Sigmoid colon (tissue), 7 donors: ENCODE results near the gene RPS2. TPM values are rescaled to one million over a fixed set of nuclear protein-coding genes. Genes with fewer than 3 reads are reported as not detected.

ENCODE experiments used
- DNase-seq: peaks from one replicate; pipeline ENCODE4 v3.0.0-alpha.2; 2019
- H3K27ac ChIP-seq, 4 donors: fragments of 200-600 bp; sonication (generic); one replicate each; pipeline ENCODE4 v1.5.1; 2016 to 2019; ENCODE audit warnings: mild to moderate bottlenecking in 1 of 4
- H3K27me3 ChIP-seq, 3 donors: fragments of 200-600 bp; sonication (generic); one replicate each; pipeline ENCODE4 v1.5.1; 2019; ENCODE audit warnings: mild to moderate bottlenecking in 1 of 3
- H3K36me3 ChIP-seq, 4 donors: fragments of 200-600 bp; sonication (generic); one replicate each; pipeline ENCODE4 v1.5.1; 2016 to 2019
- H3K4me1 ChIP-seq, 4 donors: fragments of 200-600 bp; sonication (generic); one replicate each; pipeline ENCODE4 v1.5.1; 2017 to 2019
- H3K4me3 ChIP-seq, 4 donors: fragments of 200-600 bp; sonication (generic); one replicate each; pipeline ENCODE4 v1.5.1; 2017 to 2019; ENCODE audit warnings: mild to moderate bottlenecking in 2 of 4, moderate library complexity in 1 of 4
- H3K9me3 ChIP-seq, 4 donors: fragments of 200-600 bp in 3 of 4; sonication (generic) in 3 of 4; one replicate each; pipeline versions ENCODE4 v1.5.1 to v1.6.1; 2013 to 2019
- EP300 ChIP-seq, 4 donors: sonication (generic); formaldehyde crosslinking; IDR thresholded peaks; one replicate each; pipeline ENCODE4 v1.6.1; 2017; ENCODE audit warnings: antibody characterized with exemption in 4 of 4
- POLR2A ChIP-seq, 2 donors: fragments of 450-650 bp; IDR thresholded peaks; one replicate each; pipeline ENCODE4 v1.6.1; 2016; ENCODE audit warnings: antibody characterized with exemption in 2 of 2, mild to moderate bottlenecking in 2 of 2, moderate library complexity in 2 of 2
- POLR2AphosphoS5 ChIP-seq, 4 donors: sonication (generic); formaldehyde crosslinking; IDR thresholded peaks; one replicate each; pipeline ENCODE4 v1.6.1; 2017; ENCODE audit warnings: antibody characterized with exemption in 4 of 4
- WGBS, 2 donors: extraction: QIAGEN DNeasy Blood & Tissue Kit; methylation state at CpG; one replicate each; pipeline ENCODE4 v1.1.7; 2013; 5-methylcytosine and 5-hydroxymethylcytosine counted together
- intact Hi-C: fragments of 100-400 bp; cut with DNase I; formaldehyde crosslinking; loops from one replicate; pipeline ENCODE4 v1.15.1; 2023
- polyA plus RNA-seq, 3 donors: library from polyadenylated mRNA; stranded (reverse); fragments of 200-250 nt; gene quantifications; one replicate each; pipeline ENCODE4 v1.2.3, GENCODE V29; 2013
- total RNA-seq, 4 donors: library from RNA; depleted of rRNA; stranded (reverse); fragments of >200 nt; gene quantifications; one replicate each; pipeline ENCODE4 v1.1.0, GENCODE V29; 2016
- TF ChIP-seq, protein P1 (sequence below), 4 experiments: fragments of 450-650 bp in 3 of 4; fragments of 200-600 bp in 1 of 4; IDR thresholded peaks; one replicate each; pipeline ENCODE4 v1.5.1; 2016 to 2019; ENCODE audit warnings: antibody characterized with exemption in 4 of 4, mild to moderate bottlenecking in 3 of 4, moderate library complexity in 2 of 4
- donor health status: healthy with polysubstance abuse.
- donor health status: Bipolar disorder and iron deficiency.
- donor health status: healthy.

Gene RPS2
- total and polyA plus RNA-seq, 7 donors: 1,478 to 3,277 (median 1,717) TPM

- H3K36me3 ChIP-seq: peaks cover 36 to 52% (median 43%) of the 10 kb centered on the region in 4 donors
- WGBS, 2 donors: 72 to 83% methylated on average over 8 of the region's 8 CpGs
- intact Hi-C loops: no loop called here
- no peaks in the 10 kb centered on the region for H3K9me3 ChIP-seq
- no peak for TF ChIP-seq POLR2AphosphoS5 (IDR thresholded peaks at IDR 0.05)
- no peak for TF ChIP-seq EP300 (IDR thresholded peaks at IDR 0.05)
- TF ChIP-seq, protein P1, sequence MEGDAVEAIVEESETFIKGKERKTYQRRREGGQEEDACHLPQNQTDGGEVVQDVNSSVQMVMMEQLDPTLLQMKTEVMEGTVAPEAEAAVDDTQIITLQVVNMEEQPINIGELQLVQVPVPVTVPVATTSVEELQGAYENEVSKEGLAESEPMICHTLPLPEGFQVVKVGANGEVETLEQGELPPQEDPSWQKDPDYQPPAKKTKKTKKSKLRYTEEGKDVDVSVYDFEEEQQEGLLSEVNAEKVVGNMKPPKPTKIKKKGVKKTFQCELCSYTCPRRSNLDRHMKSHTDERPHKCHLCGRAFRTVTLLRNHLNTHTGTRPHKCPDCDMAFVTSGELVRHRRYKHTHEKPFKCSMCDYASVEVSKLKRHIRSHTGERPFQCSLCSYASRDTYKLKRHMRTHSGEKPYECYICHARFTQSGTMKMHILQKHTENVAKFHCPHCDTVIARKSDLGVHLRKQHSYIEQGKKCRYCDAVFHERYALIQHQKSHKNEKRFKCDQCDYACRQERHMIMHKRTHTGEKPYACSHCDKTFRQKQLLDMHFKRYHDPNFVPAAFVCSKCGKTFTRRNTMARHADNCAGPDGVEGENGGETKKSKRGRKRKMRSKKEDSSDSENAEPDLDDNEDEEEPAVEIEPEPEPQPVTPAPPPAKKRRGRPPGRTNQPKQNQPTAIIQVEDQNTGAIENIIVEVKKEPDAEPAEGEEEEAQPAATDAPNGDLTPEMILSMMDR (IDR thresholded peaks at IDR 0.05): no peak
- no peak for TF ChIP-seq POLR2A (IDR thresholded peaks at IDR 0.05)
- H3K27ac ChIP-seq: peak overlapping the region in 1 of 4 donors; percentile 37
- no peak overlapping the region for H3K4me3 ChIP-seq
- H3K27me3 ChIP-seq: no peaks in the 10 kb centered on the region
- peaks cover 0 to 52% (median 46%) of the 10 kb centered on the region in 4 donors for H3K4me1 ChIP-seq
- no peak for DNase-seq
Observed at GRCh38 chr16:2003231-2003826, 38.7 kb upstream of the RPS2 start.

DNA sequence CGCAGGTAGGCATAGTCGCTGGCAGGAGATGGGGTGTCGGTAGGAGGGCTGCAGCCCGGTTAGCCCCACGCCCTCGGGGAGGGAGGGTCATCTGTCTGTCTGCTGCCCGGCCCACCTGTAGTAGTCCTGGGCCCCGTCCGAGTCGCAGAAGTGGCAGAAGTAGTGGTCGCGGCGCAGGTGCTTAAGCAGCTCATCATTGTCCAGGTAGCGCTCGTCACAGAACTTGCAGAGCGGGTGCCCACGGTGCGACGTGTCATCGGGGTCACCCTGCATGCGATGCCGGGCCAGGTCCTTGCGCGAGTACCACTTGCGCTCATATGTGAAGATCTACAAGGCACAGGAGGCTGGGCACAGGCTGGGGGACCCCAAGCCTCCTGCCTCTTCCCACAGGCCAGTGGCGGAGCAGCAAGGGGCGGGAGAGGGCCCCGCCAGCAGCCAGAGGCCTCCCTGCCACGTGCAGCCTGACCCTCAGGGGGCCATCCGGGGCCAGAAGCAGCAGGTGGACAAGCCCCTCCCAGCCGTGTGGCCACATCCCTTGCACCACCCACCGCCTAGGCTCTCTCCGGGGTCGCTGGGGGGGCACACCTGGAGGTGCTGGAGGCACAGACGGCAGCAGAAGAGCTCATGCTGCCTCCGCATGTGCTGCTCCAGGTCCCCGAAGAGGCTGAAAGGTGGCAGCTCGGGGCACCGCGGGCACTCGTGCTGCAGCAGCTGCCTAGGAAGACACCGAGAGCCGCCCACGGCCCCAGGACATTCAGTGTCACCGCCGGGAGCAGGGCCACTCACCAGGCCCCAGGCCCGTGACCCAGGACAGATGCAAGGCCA lies 38.0 kb upstream of the RPS2 start:
- peaks cover 0 to 45% (median 42%) of the 10 kb centered on the region in 4 donors for H3K4me1 ChIP-seq
- H3K9me3 ChIP-seq: no peaks in the 10 kb centered on the region
- no peak overlapping the region for H3K4me3 ChIP-seq
- H3K27me3 ChIP-seq: no peaks in the 10 kb centered on the region
- no peak for DNase-seq
- WGBS, 2 donors: 94 to 95% methylated on average over 47 of the region's 47 CpGs
- H3K36me3 ChIP-seq: peaks cover 36 to 59% (median 49%) of the 10 kb centered on the region in 4 donors
- TF ChIP-seq EP300 (IDR thresholded peaks at IDR 0.05): no peak
- TF ChIP-seq, protein P1 (IDR thresholded peaks at IDR 0.05): no peak
- no peak for TF ChIP-seq POLR2A (IDR thresholded peaks at IDR 0.05)
- no peak for TF ChIP-seq POLR2AphosphoS5 (IDR thresholded peaks at IDR 0.05)
- H3K27ac ChIP-seq: no peak overlapping the region
- intact Hi-C loops: no loop called here

GRCh38 chr16:2001456-2002355 lies 37.1 kb upstream of the RPS2 start:
- intact Hi-C loops: no loop called here
- Histone ChIP-seq H3K4me3 (no peak overlapping the region), H3K36me3 (peaks cover 36 to 65% (median 49%) of the 10 kb centered on the region in 4 donors), H3K27me3 (no peaks in the 10 kb centered on the region), H3K4me1 (peaks cover 0 to 37% (median 34%) of the 10 kb centered on the region in 4 donors), H3K9me3 (no peaks in the 10 kb centered on the region), H3K27ac (no peak overlapping the region)
- TF ChIP-seq, protein P1 (IDR thresholded peaks at IDR 0.05): no peak
- TF ChIP-seq POLR2A (IDR thresholded peaks at IDR 0.05) (no peak), EP300 (IDR thresholded peaks at IDR 0.05) (no peak), POLR2AphosphoS5 (IDR thresholded peaks at IDR 0.05) (no peak)
- WGBS, 2 donors: 96% methylated on average over 53 of the region's 53 CpGs
- DNase-seq: no peak

DNA sequence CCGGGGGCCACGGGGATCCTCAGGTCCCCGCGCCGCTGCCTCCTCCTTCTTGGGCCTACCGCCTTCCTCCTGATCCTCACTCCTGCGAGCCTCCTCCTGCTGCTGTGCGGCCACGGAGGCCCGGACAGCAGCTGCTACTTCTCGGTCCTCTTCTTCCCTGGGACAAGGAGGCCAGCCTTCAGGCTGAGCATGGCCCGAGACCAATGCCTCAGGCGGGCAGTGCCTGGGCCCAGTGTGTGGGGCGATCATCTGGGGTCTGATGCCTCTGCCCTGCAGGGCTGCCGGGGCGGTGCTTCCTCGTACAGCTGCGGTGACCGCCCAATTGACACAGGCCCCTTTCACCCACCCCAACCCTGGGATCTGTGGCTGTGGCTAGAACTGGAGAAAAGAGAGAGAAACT lies 36.4 kb upstream of the RPS2 start:
- Histone ChIP-seq H3K27me3 (no peaks in the 10 kb centered on the region), H3K27ac (no peak overlapping the region), H3K36me3 (peaks cover 36 to 65% (median 49%) of the 10 kb centered on the region in 4 donors), H3K4me1 (peaks cover 0 to 32% (median 27%) of the 10 kb centered on the region in 4 donors), H3K4me3 (no peak overlapping the region), H3K9me3 (no peaks in the 10 kb centered on the region)
- intact Hi-C loops: no loop called here
- 96 to 97% methylated on average over 19 of the region's 19 CpGs for WGBS, 2 donors
- TF ChIP-seq POLR2AphosphoS5 (IDR thresholded peaks at IDR 0.05) (no peak), POLR2A (IDR thresholded peaks at IDR 0.05) (no peak)
- TF ChIP-seq, protein P1 (IDR thresholded peaks at IDR 0.05): no peak
- no peak for DNase-seq
